SK-N-SH (cell line): Measurements from ENCODE around the gene MRM1. TPM values are rescaled to one million over a fixed set of nuclear protein-coding genes. Genes with fewer than 3 reads are reported as not detected.

Experiments
- CTCF ChIA-PET: fragments of 300-600, 350-600 bp; formaldehyde crosslinking; extraction: SDS; loops from one replicate; lab custom pipeline; 2021; lab: Yijun Ruan, JAX
- POLR2A ChIA-PET: fragments of 350-600 bp; sonication (Branson Sonifier 250); formaldehyde crosslinking; extraction: SDS; loops from one replicate; lab custom pipeline; 2020; ENCODE audit warnings: antibody characterized with exemption, inconsistent platforms; lab: Yijun Ruan, JAX
- DNase-seq: peaks from one replicate; pipeline ENCODE4 v3.0.0; 2012
- H2AFZ ChIP-seq: fragments of 200-600 bp; sonication (generic); 2 replicates; pipeline ENCODE4 v1.8.1; 2016; ENCODE audit warnings: antibody characterized with exemption, mild to moderate bottlenecking, low read depth
- H3F3A ChIP-seq: fragments of 200-600 bp; sonication (generic); replicated peaks from 2 replicates; pipeline ENCODE3; 2016; ENCODE audit warnings: antibody characterized with exemption, mild to moderate bottlenecking; ENCODE audit not compliant: insufficient read depth
- H3K27ac ChIP-seq, 2 experiments: fragments of 200-500 bp in 1 of 2; fragments of 200-600 bp in 1 of 2; sonication (Bioruptor generic) in 1 of 2; sonication (generic), shearing (Covaris generic) in 1 of 2; 2 replicates each; pipeline versions ENCODE4 v1.5.1 to v1.6.1; 2014 to 2016; ENCODE audit warnings: low read depth in 2 of 2, inconsistent platforms in 1 of 2, low read length in 1 of 2, mild to moderate bottlenecking in 1 of 2, mixed read lengths in 1 of 2
- H3K27me3 ChIP-seq: fragments of 200-600 bp; sonication (generic), shearing (Covaris generic); 2 replicates; pipeline ENCODE4 v1.6.1; 2016; ENCODE audit warnings: mixed run types; ENCODE audit not compliant: insufficient read depth
- H3K36me3 ChIP-seq, 2 experiments: fragments of 200-500 bp in 1 of 2; fragments of 200-600 bp in 1 of 2; sonication (Bioruptor generic) in 1 of 2; sonication (generic) in 1 of 2; replicated peaks in 1 of 2; 2 replicates each; pipeline versions ENCODE3 to v1.5.1; 2014 to 2016; ENCODE audit warnings: low read length in 1 of 2, mild to moderate bottlenecking in 1 of 2; ENCODE audit not compliant: insufficient read depth in 2 of 2, control insufficient read depth in 1 of 2
- H3K4me1 ChIP-seq, 2 experiments: fragments of 200-500 bp in 1 of 2; fragments of 200-600 bp in 1 of 2; sonication (Bioruptor generic) in 1 of 2; sonication (generic), shearing (Covaris generic) in 1 of 2; 2 replicates each; pipeline versions ENCODE4 v1.5.1 to v1.6.1; 2014 to 2016; ENCODE audit warnings: low read depth in 1 of 2, low read length in 1 of 2, mixed run types in 1 of 2; ENCODE audit not compliant: insufficient read depth in 2 of 2, control insufficient read depth in 1 of 2
- H3K4me2 ChIP-seq: fragments of 200-600 bp; sonication (generic), shearing (Covaris generic); 2 replicates; pipeline ENCODE4 v1.6.1; 2017; ENCODE audit warnings: mixed run types
- H3K4me3 ChIP-seq, 2 experiments: fragments of 200-500 bp in 1 of 2; fragments of 200-600 bp in 1 of 2; sonication (Bioruptor generic) in 1 of 2; sonication (generic), shearing (Covaris generic) in 1 of 2; 2 replicates each; pipeline versions ENCODE4 v1.5.1 to v1.8.1; 2014 to 2016; ENCODE audit warnings: low read depth in 2 of 2, inconsistent platforms in 1 of 2, low read length in 1 of 2, mild to moderate bottlenecking in 1 of 2, mixed read lengths in 1 of 2, moderate library complexity in 1 of 2
- H3K79me2 ChIP-seq: fragments of 200-600 bp; sonication (generic); 2 replicates; pipeline ENCODE4 v1.8.1; 2017; ENCODE audit warnings: mild to moderate bottlenecking; ENCODE audit not compliant: insufficient read depth
- H3K9ac ChIP-seq: fragments of 200-600 bp; sonication (generic); 2 replicates; pipeline ENCODE4 v1.6.1; 2017; ENCODE audit warnings: mixed run types
- H3K9me2 ChIP-seq: fragments of 200-600 bp; sonication (generic); 2 replicates; pipeline ENCODE4 v1.6.1; 2017; ENCODE audit warnings: mixed run types
- H3K9me3 ChIP-seq: fragments of 200-600 bp; sonication (generic); 2 replicates; pipeline ENCODE4 v1.6.1; 2017; ENCODE audit warnings: mixed run types, mild to moderate bottlenecking, moderate library complexity
- H4K20me1 ChIP-seq: fragments of 200-600 bp; sonication (generic); 2 replicates; pipeline ENCODE4 v1.6.1; 2017; ENCODE audit warnings: mild to moderate bottlenecking, mixed run types; ENCODE audit not compliant: insufficient read depth
- ELF1 ChIP-seq: IDR thresholded peaks from 2 replicates; pipeline ENCODE4 v1.4.0; 2012
- EZH2phosphoT487 ChIP-seq: fragments of 200-600 bp; sonication (generic); IDR thresholded peaks from 2 replicates; pipeline ENCODE4 v1.6.1; 2017; ENCODE audit warnings: low read depth, mixed run types, mild to moderate bottlenecking, antibody characterized with exemption, moderate library complexity, borderline replicate concordance
- FOSL2 ChIP-seq: IDR thresholded peaks from 2 replicates; pipeline ENCODE4 v1.4.0; 2012; ENCODE audit warnings: low read depth, mild to moderate bottlenecking, moderate library complexity, borderline replicate concordance
- FOXM1 ChIP-seq: IDR thresholded peaks from 2 replicates; pipeline ENCODE4 v1.4.0; 2012; ENCODE audit warnings: low read depth, mild to moderate bottlenecking
- GABPA ChIP-seq: IDR thresholded peaks from 2 replicates; pipeline ENCODE4 v1.4.0; 2012; ENCODE audit warnings: low read depth, mild to moderate bottlenecking
- JUND ChIP-seq: IDR thresholded peaks from 2 replicates; pipeline ENCODE4 v1.4.0; 2012
- MAX ChIP-seq: IDR thresholded peaks from 2 replicates; pipeline ENCODE4 v1.4.0; 2012; ENCODE audit warnings: low read depth
- MXI1 ChIP-seq: IDR thresholded peaks from 2 replicates; pipeline ENCODE4 v1.6.1; 2012; ENCODE audit warnings: mild to moderate bottlenecking, low read depth, low read length, improper control_type of control experiment
- PBX3 ChIP-seq: IDR thresholded peaks from 2 replicates; pipeline ENCODE4; 2012
- RAD21 ChIP-seq: IDR thresholded peaks from 2 replicates; pipeline ENCODE4 v1.6.1; 2012; ENCODE audit warnings: mild to moderate bottlenecking, low read length
- RCOR1 ChIP-seq: fragments of 150-350 bp; IDR thresholded peaks from 2 replicates; pipeline ENCODE4 v1.6.1; 2017; ENCODE audit warnings: antibody characterized with exemption, low read length
- TEAD4 ChIP-seq: IDR thresholded peaks from 2 replicates; pipeline ENCODE4 v1.4.0; 2012; ENCODE audit warnings: mild to moderate bottlenecking, borderline replicate concordance; ENCODE audit not compliant: insufficient read depth
- USF1 ChIP-seq: IDR thresholded peaks from 2 replicates; pipeline ENCODE4 v1.4.0; 2012; ENCODE audit warnings: low read depth, borderline replicate concordance
- YY1 ChIP-seq: IDR thresholded peaks from 2 replicates; pipeline ENCODE4 v1.4.0; 2012; ENCODE audit warnings: low read depth, mild to moderate bottlenecking
- ZBTB33 ChIP-seq: IDR thresholded peaks from 2 replicates; pipeline ENCODE4 v1.4.0; 2012; ENCODE audit warnings: low read depth, borderline replicate concordance
- WGBS: methylation state at CpG from one replicate; pipeline ENCODE4 v1.1.6; 2017; ENCODE audit warnings: low lambda C conversion rate; 5-methylcytosine and 5-hydroxymethylcytosine counted together
- polyA plus RNA-seq, 3 experiments: library from polyadenylated mRNA; depleted of rRNA; stranded (reverse); fragments of >200 nt; gene quantifications; 2 replicates each; pipeline ENCODE4 v1.2.3, GENCODE V29; 2012

The MRM1 gene
- polyA plus RNA-seq, 1 of the 3 experiments (the other 2 are of a cell fraction), result 9.8 TPM

- POLR2A ChIA-PET, result no interaction called here
These were observed 15.0 kb downstream of the MRM1 start for GRCh38 chr17:36616061-36617029.

More at GRCh38 chr17:36616061-36617029, 15.0 kb downstream of the MRM1 start:
- Histone ChIP-seq H3K9me3 (no peaks in the 10 kb centered on the region), H3K4me2 (no peak overlapping the region), H3F3A (no peaks in the 10 kb centered on the region), H3K27ac (no peak overlapping the region), H3K4me3 (no peak overlapping the region), H2AFZ (no peak overlapping the region), H4K20me1 (no peaks in the 10 kb centered on the region), H3K79me2 (no peaks in the 10 kb centered on the region), H3K9me2 (no peaks in the 10 kb centered on the region), H3K9ac (no peak overlapping the region), H3K36me3 (no peaks in the 10 kb centered on the region), H3K4me1 (no peaks in the 10 kb centered on the region), H3K27me3 (no peaks in the 10 kb centered on the region)
- TF ChIP-seq FOXM1 (no peak), ZBTB33 (no peak), MAX (no peak), YY1 (no peak), TEAD4 (no peak), RAD21 (no peak), PBX3 (no peak), RCOR1 (no peak), EZH2phosphoT487 (no peak), JUND (no peak), ELF1 (no peak), MXI1 (no peak), GABPA (no peak), FOSL2 (no peak), USF1 (no peak)
- 82% methylated on average over 16 of the region's 16 CpGs for WGBS
- CTCF ChIA-PET, result interaction anchor here (0.6 to 8.2 kb wide), 9 partner anchors 10 to 781 kb away, joined by 3 to 50 read pairs (median 6); no protein-coding TSS in a partner anchor
- no peak for DNase-seq
